HG02571 (cell line): ENCODE measurements around the gene LEF1.
A peak's percentile ranks its signal among the peaks of the same experiment; 100 is the strongest.
"Not testable (repeated sequence)": the region's sequence is repeated elsewhere in the genome, so short reads cannot be mapped to it uniquely, and the experiment has no call there.

ENCODE experiments used
- ATAC-seq: cut with Tn5 transposase; IDR thresholded peaks from one replicate; pipeline ENCODE4 v1.9.1; 2021; ENCODE audit warnings: mild to moderate bottlenecking, moderate library complexity; ENCODE audit not compliant: unreplicated experiment

The LEF1 gene

GRCh38 chr4:108070775-108071174 is 98.0 kb downstream of the LEF1 start:
- ATAC-seq: no peak

GRCh38 chr4:108068442-108068841 is 100.3 kb downstream of the LEF1 start:
- no peak for ATAC-seq

- ATAC-seq: no peak
Observed at GRCh38 chr4:108060686-108061321, 107.9 kb downstream of the LEF1 start.

GRCh38 chr4:108060164-108060563 is 108.6 kb downstream of the LEF1 start:
- ATAC-seq: no peak

GRCh38 chr4:108058685-108059440 is 109.9 kb downstream of the LEF1 start:
- no peak for ATAC-seq

DNA sequence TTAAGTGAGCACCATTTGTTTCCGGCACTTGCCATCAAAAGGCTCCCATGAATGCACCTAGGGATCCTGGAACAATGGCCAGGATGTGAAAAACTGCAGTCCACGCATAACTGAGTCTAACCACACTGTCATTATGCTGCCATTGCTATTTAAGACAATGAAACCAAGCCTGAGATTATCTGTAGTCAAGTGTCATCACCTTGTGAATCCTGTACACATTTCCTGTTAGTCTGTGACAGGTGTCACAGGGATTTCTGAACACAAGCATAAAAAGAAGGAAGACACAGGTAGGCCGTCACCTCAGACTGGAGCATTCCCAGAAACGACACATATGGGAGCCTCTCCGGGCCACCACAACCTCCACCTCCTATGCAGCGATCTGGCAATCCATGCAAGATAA is 112.3 kb downstream of the LEF1 start:
- no peak for ATAC-seq

GRCh38 chr4:108055787-108056186 is 112.9 kb downstream of the LEF1 start:
- ATAC-seq: no peak

DNA sequence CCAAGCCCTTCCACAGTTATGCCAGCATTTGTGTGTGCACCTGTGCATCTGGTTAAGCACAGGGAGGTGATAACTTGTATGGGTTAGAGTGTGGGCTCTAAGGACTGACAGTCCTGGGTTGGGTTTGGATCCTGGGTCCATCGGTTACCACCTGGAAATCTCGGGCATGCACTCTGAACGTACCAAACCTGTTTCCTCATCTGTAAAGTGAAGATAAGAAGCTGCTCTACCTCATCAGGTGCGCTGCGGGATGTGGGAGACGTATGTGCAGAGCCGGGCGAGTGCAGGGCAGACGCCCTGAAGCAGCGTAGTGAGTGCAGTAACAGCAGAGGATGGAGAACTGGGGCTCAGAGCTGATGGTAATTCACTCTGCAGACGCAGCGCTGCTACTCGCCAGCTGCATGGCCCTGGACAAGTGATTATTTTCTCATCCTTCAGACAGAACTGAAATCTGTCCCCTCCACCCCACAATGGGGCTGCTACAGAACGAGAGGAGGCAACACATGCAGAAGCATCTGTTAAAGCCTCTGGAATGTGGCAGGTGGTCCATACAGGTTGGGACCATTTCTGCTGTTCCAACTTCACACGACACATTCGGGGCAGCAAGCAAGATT is 114.6 kb downstream of the LEF1 start:
- ATAC-seq: no peak

DNA sequence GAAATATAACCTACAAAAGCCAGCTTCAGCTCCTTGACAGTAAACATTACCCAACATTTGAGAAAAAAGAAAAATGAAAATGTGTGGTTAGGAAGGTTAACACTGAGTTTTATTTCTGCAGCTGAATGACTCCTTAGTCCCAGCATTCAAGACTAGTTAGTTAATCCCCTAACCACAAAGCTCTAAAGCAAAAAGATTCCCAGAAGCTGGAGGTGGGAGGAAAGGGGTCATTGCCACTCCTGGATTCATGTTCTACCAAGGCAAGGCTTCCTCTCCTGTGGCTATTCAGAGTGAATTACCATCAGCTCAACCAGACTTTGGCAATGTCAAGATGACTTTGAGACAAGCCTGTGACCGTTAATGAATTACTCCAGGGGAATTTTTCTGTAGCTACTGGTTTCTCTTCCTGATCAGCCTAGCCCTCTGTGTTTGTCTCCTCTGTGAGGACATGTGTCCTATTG is 115.5 kb downstream of the LEF1 start:
- ATAC-seq: peak; percentile 90

GRCh38 chr4:108052558-108053120 is 116.1 kb downstream of the LEF1 start:
- no peak for ATAC-seq

- ATAC-seq: no peak
Observed at GRCh38 chr4:108051343-108051742, 117.4 kb downstream of the LEF1 start.

DNA sequence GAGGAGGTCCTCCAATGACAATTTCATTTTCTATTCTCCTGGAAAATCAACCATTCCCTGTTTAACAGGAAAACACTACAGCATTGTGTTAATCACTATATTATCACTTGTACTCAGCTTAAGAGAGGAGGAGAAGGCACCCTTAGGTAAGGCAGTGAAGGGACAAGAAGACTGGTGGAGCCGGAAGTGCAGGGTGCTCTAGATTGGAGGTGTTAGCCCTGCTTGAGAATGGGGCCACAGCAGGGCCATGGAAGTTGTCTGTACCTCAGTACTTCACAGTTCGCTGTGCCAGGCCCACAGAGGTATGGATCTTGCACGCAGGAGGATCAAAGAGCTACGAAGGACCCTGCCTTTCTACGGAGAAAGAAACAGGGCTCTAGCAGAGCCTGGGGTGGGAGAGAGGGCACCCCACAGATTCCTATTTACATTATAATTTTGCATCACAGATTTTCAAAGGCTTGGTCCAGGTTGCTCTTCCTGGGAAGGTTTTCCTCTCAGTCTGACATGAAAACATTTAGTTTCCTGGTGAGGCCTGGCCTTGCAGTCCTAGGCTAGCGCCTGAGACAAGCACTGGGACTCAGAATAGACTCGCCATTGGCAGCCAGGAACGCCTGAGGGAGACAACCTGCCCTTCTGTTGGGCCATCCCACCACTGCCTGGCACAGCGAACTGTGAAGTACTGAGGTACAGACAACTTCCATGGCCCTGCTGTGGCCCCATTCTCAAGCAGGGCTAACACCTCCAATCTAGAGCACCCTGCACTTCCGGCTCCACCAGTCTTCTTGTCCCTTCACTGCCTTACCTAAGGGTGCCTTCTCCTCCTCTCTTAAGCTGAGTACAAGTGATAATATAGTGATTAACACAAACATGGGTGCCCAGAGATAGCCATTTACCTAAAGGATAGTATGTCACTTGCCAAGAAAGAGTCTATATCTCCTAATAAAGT is 118.3 kb downstream of the LEF1 start:
- not testable (repeated sequence) for ATAC-seq

GRCh38 chr4:108049406-108049805 is 119.3 kb downstream of the LEF1 start:
- no peak for ATAC-seq

DNA sequence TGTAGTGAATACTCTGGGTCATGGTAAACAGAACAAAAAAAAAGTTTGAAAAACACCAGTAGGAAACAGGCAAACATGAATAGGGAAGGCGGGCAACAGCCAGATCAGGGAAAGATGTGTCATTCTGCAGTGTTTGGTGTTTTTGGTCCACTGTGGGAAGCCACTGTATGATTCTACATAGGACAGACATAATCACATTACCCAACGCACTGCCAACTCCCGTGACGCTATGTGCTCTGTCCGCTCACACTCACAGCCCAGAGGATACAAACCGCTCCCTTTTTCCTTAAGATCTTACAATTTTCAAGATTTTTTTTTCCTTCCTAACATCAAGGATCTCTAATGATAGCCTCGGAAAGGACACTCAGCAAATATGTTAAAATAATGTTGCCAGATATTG is 119.7 kb downstream of the LEF1 start:
- ATAC-seq: no peak

- ATAC-seq: no peak
Observed at GRCh38 chr4:108048157-108048556, 120.6 kb downstream of the LEF1 start.

GRCh38 chr4:108047199-108047598 is 121.5 kb downstream of the LEF1 start:
- no peak for ATAC-seq

GRCh38 chr4:108045687-108046024 is 123.1 kb downstream of the LEF1 start:
- ATAC-seq: no peak

DNA sequence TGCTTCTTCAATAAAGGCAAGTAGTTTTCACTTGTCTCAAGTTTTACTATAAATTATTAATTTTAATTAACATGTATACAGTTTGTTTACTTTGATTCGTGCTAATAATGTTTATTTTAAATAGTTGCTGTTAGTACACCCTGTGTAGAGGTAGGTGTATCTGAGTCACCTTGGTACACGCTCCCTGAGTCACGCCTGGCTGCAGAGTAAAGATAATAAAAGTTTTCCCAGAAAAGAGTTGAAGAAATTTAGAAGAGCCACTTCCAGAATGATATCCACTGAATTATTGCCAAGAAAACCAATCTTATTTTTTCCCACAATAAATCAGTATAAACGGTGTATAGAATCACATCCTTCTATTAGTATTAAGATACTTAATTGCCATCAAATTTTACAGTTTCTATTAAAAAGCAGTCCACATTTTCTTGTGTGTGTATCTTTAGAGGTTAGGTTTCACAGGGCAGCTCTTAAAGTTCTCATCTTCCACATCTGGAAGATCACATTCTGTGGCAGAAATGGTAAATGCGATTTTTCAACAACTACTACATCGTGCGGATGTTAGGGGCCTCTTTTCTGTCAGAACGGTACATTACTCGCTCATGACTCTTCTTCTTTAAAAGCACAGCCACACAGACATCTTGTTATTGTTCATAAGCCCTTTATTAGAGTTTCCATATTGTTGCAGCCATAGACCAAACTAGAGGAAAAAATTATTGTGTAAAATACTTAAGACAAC is 123.6 kb downstream of the LEF1 start:
- no peak for ATAC-seq

GRCh38 chr4:108043526-108043925 is 125.2 kb downstream of the LEF1 start:
- no peak for ATAC-seq

- ATAC-seq: no peak
Observed at GRCh38 chr4:108042927-108043326, 125.8 kb downstream of the LEF1 start.
